ENCODE data around the gene MAP4. TPM values are rescaled to one million over a fixed set of nuclear protein-coding genes. Genes with fewer than 3 reads are reported as not detected.
"Not testable (repeated sequence)": the region's sequence is repeated elsewhere in the genome, so short reads cannot be mapped to it uniquely, and the experiment has no call there.

The MAP4 gene
- total and polyA plus RNA-seq, 2 experiments from 2014 or later = 121 to 235 TPM

GRCh38 chr3:48013288-48013980, 2.8 kb downstream of the MAP4 start:
- peaks cover 61% of the 10 kb centered on the region for H3F3A ChIP-seq (ENCODE audit: insufficient read depth)
- H3K27ac ChIP-seq = peak overlapping the region; percentile 49
- H3K9ac ChIP-seq = peak overlapping the region; percentile 18
- 0 out of 2 replicates have a peak overlapping the region, but pooled peaks have one; percentile 16 for H3K4me3 ChIP-seq
- in situ Hi-C loops (cut with MboI) = no loop called here
- H3K4me2 ChIP-seq (ENCODE audit: unreplicated experiment) = peak overlapping the region; percentile 63
- no peaks in the 10 kb centered on the region for H3K36me3 ChIP-seq (ENCODE audit: low read depth)
- no peaks in the 10 kb centered on the region for H3K9me2 ChIP-seq (ENCODE audit: insufficient read depth)
- no peaks in the 10 kb centered on the region for H3K9me3 ChIP-seq (ENCODE audit: low read depth)
- peak; percentile 88 for DNase-seq
- H3K27me3 ChIP-seq (replicated peaks; ENCODE audit: insufficient read depth) = no peaks in the 10 kb centered on the region
- H2AFZ ChIP-seq = no peak overlapping the region
- no peak for TF ChIP-seq EZH2phosphoT487 (IDR thresholded peaks at IDR 0.05; ENCODE audit: insufficient read depth, low read depth)
- no peak for TF ChIP-seq EZH2 (IDR thresholded peaks at IDR 0.05; ENCODE audit: insufficient read depth, poor library complexity, severe bottlenecking)
- H3K4me1 ChIP-seq (ENCODE audit: insufficient read depth) = peaks cover 63% of the 10 kb centered on the region
- peaks cover 100% of the 10 kb centered on the region for H3K79me2 ChIP-seq (ENCODE audit: insufficient read depth)
- peaks cover 56% of the 10 kb centered on the region for H4K20me1 ChIP-seq (ENCODE audit: insufficient read depth)

DNA sequence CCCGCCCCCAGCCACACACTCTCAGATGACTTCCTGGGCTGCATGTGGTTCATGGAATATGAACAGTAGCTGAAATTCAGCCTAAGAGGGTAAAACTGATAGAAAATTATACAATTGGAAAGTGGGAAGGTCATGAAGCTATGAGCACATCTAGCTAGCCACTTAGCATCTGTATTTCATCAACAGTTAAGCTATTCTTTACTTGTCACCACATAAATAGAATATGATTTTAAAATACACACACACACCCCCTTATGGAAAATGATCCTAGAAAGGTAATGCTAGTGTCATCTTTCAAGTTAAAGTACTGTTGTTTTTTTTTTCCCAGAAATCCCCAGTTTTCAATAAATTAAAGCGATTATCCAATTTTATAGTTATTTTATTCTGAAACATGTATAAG, 3.6 kb downstream of the MAP4 start:
- peaks cover 56% of the 10 kb centered on the region for H4K20me1 ChIP-seq (ENCODE audit: insufficient read depth)
- no peaks in the 10 kb centered on the region for H3K9me2 ChIP-seq (ENCODE audit: insufficient read depth)
- peak overlapping the region; percentile 18; the same call in 1 of the 2 replicates for H3K9ac ChIP-seq
- DNase-seq = peak; percentile 36
- H2AFZ ChIP-seq = no peak overlapping the region
- in situ Hi-C loops (cut with MboI) = no loop called here
- peaks cover 53% of the 10 kb centered on the region for H3F3A ChIP-seq (ENCODE audit: insufficient read depth)
- peak overlapping the region; percentile 49 for H3K27ac ChIP-seq
- 0 out of 2 replicates have a peak overlapping the region, but pooled peaks have one; percentile 16 for H3K4me3 ChIP-seq
- H3K36me3 ChIP-seq (ENCODE audit: low read depth) = no peaks in the 10 kb centered on the region
- peaks cover 55% of the 10 kb centered on the region for H3K4me1 ChIP-seq (ENCODE audit: insufficient read depth)
- H3K79me2 ChIP-seq (ENCODE audit: insufficient read depth) = peaks cover 100% of the 10 kb centered on the region
- no peaks in the 10 kb centered on the region for H3K27me3 ChIP-seq (replicated peaks; ENCODE audit: insufficient read depth)
- WGBS, 2 experiments (ENCODE audit: low coverage in 1 of 2, low lambda C conversion rate in 2 of 2, missing lambda C conversion rate in 2 of 2) = 71 to 79% methylated on average over 2 of the region's 2 CpGs
- H3K4me2 ChIP-seq (ENCODE audit: unreplicated experiment) = peak overlapping the region; percentile 63
- TF ChIP-seq EZH2phosphoT487 (IDR thresholded peaks at IDR 0.05; ENCODE audit: insufficient read depth, low read depth) (no peak), EZH2 (IDR thresholded peaks at IDR 0.05; ENCODE audit: insufficient read depth, poor library complexity, severe bottlenecking) (no peak)
- no peaks in the 10 kb centered on the region for H3K9me3 ChIP-seq (ENCODE audit: low read depth)

DNA sequence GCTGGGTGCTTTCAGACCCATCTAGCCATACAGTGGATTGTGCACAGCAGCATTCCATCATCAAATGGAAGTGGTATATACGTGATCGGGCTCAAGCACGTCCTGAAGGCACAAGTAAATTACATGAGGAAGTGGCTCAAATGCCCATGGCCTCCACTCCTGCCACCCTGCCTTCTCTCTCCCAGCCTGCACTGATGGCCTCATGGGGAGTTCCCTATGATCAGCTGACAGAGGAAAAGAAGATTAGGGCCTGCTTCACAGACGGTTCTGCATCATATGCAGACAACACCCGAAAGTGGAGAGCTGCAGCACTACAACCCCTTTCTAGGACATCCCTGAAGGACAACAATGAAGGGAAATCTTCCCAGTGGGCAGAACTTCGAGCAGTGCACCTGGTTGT, 8.2 kb downstream of the MAP4 start:
- in situ Hi-C loops (cut with MboI); H2AFZ ChIP-seq; H3K9ac ChIP-seq; H3K27ac ChIP-seq; H3K4me3 ChIP-seq; H3K4me2 ChIP-seq (ENCODE audit: unreplicated experiment); H3K9me3 ChIP-seq (ENCODE audit: low read depth); H3K9me2 ChIP-seq (ENCODE audit: insufficient read depth); DNase-seq; H3K27me3 ChIP-seq (replicated peaks; ENCODE audit: insufficient read depth); H3K36me3 ChIP-seq (ENCODE audit: low read depth): not testable (repeated sequence)
- Histone ChIP-seq H3K4me1 (ENCODE audit: insufficient read depth) (peaks cover 13% of the 10 kb centered on the region), H3F3A (ENCODE audit: insufficient read depth) (peaks cover 41% of the 10 kb centered on the region), H4K20me1 (ENCODE audit: insufficient read depth) (peaks cover 37% of the 10 kb centered on the region), H3K79me2 (ENCODE audit: insufficient read depth) (peaks cover 100% of the 10 kb centered on the region)
- WGBS, 2 experiments (ENCODE audit: low coverage in 1 of 2, low lambda C conversion rate in 2 of 2, missing lambda C conversion rate in 2 of 2) = 90 to 97% methylated on average over 6 of the region's 6 CpGs

GRCh38 chr3:48007361-48007760, 8.9 kb downstream of the MAP4 start:
- not testable (repeated sequence) for H3K4me1 ChIP-seq (ENCODE audit: insufficient read depth); H3K36me3 ChIP-seq (ENCODE audit: low read depth)
- peaks cover 30% of the 10 kb centered on the region for H4K20me1 ChIP-seq (ENCODE audit: insufficient read depth)

DNA sequence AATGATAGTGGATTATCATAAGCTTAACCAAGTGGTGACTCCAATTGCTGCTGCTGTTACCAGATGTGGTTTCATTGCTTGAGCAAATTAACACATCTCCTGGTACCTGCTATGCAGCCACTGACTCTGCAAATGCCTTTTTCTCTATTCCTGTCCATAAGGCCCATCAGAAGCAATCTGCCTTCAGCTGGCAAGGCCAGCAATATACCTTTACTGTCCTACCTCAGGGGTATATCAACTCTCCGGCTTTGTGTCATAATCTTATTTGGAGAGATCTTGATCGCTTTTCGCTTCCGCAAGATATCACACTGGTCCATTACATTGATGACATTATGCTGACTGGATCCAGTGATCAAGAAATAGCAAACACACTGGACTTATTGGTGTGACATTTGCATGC, 9.4 kb downstream of the MAP4 start:
- in situ Hi-C loops (cut with MboI); H3K4me3 ChIP-seq; H2AFZ ChIP-seq; H3K4me2 ChIP-seq (ENCODE audit: unreplicated experiment); DNase-seq; H3K9me2 ChIP-seq (ENCODE audit: insufficient read depth); H3K36me3 ChIP-seq (ENCODE audit: low read depth); H3K27ac ChIP-seq; H3K9me3 ChIP-seq (ENCODE audit: low read depth); H3K4me1 ChIP-seq (ENCODE audit: insufficient read depth); H3K9ac ChIP-seq; H3K27me3 ChIP-seq (replicated peaks; ENCODE audit: insufficient read depth): not testable (repeated sequence)
- peaks cover 28% of the 10 kb centered on the region for H3F3A ChIP-seq (ENCODE audit: insufficient read depth)
- H4K20me1 ChIP-seq (ENCODE audit: insufficient read depth) = peaks cover 30% of the 10 kb centered on the region
- WGBS, 2 experiments (ENCODE audit: low coverage in 1 of 2, low lambda C conversion rate in 2 of 2, missing lambda C conversion rate in 2 of 2) = 97 to 99% methylated on average over 4 of the region's 4 CpGs
- peaks cover 100% of the 10 kb centered on the region for H3K79me2 ChIP-seq (ENCODE audit: insufficient read depth)

More at GRCh38 chr3:48007361-48007760, 8.9 kb downstream of the MAP4 start:
- H3K9me2 ChIP-seq (ENCODE audit: insufficient read depth); DNase-seq; H3K27me3 ChIP-seq (replicated peaks; ENCODE audit: insufficient read depth); H3K27ac ChIP-seq; H2AFZ ChIP-seq; H3K9ac ChIP-seq; in situ Hi-C loops (cut with MboI); H3K4me3 ChIP-seq; H3K4me2 ChIP-seq (ENCODE audit: unreplicated experiment); H3K9me3 ChIP-seq (ENCODE audit: low read depth): not testable (repeated sequence)
- H3F3A ChIP-seq (ENCODE audit: insufficient read depth) = peaks cover 34% of the 10 kb centered on the region
- H3K79me2 ChIP-seq (ENCODE audit: insufficient read depth) = peaks cover 100% of the 10 kb centered on the region
- 86 to 90% methylated on average over 6 of the region's 6 CpGs for WGBS, 2 experiments (ENCODE audit: low coverage in 1 of 2, low lambda C conversion rate in 2 of 2, missing lambda C conversion rate in 2 of 2)

All from GM23248 (cell line).